ENCODE results near the gene KRTAP10-8. TPM values are rescaled to one million over a fixed set of nuclear protein-coding genes. Genes with fewer than 3 reads are reported as not detected.
A peak's percentile ranks its signal among the peaks of the same experiment; 100 is the strongest.

Gene KRTAP10-8
- total and polyA plus RNA-seq, 2 of the 4 experiments (the other 2 are of a cell fraction), result not detected

GRCh38 chr21:44648557-44649311 is 36.9 kb downstream of the KRTAP10-8 start:
- 64% methylated on average over 19 of the region's 33 CpGs; no CpG with 5 or more reads in 1 of the 2 experiments for WGBS, 2 experiments (ENCODE audit: extremely low coverage in 2 of 2, insufficient read length in 1 of 2)
- no peaks in the 10 kb centered on the region for H4K20me1 ChIP-seq (ENCODE audit: insufficient read depth, low read length)
- no peaks in the 10 kb centered on the region for H3K79me1 ChIP-seq (ENCODE audit: low read depth in 1 of 2, low read length in 2 of 2)
- H2AK5ac ChIP-seq (ENCODE audit: low read depth, low read length), result no peak overlapping the region
- H3K4ac ChIP-seq (ENCODE audit: low read depth, low read length), result no peak overlapping the region
- ChIA-PET POLR2A (ENCODE audit: unreplicated experiment) (no interaction called here), CTCF (no interaction called here)
- no peak overlapping the region for H2BK20ac ChIP-seq (ENCODE audit: low read depth, low read length)
- no peak overlapping the region for H3K23ac ChIP-seq (ENCODE audit: low read depth, low read length)
- H3K4me3 ChIP-seq (ENCODE audit: insufficient read depth, low read depth, low read length), result no peak overlapping the region
- no peak for DNase-seq
- H3K18ac ChIP-seq (ENCODE audit: low read depth, low read length), result no peak overlapping the region
- H3K9ac ChIP-seq (ENCODE audit: low read depth, low read length), result no peak overlapping the region
- no peak for ATAC-seq (ENCODE audit: low read depth)
- dilution Hi-C loops (cut with HindIII; ENCODE audit: low sequenced_read_pairs, unreplicated experiment) (no loop called here), in situ Hi-C loops (cut with MboI; ENCODE audit: low sequenced_read_pairs) (no loop called here), intact Hi-C loops (cut with micrococcal nuclease) (no loop called here)
- peak overlapping the region; percentile 14 for H2AFZ ChIP-seq (replicated peaks; ENCODE audit: low read length, poor library complexity)
- H3K56ac ChIP-seq (ENCODE audit: extremely low read depth, insufficient read depth, low read length), result no peak overlapping the region
- peaks cover 4% of the 10 kb centered on the region for H3K9me3 ChIP-seq (ENCODE audit: control insufficient read depth, insufficient read depth, low read length)
- TF ChIP-seq FOS (IDR thresholded peaks at IDR 0.05; ENCODE audit: low read depth, low read length) (no peak), MXI1 (IDR thresholded peaks at IDR 0.05; ENCODE audit: borderline replicate concordance, low read depth, low read length) (no peak), MAZ (IDR thresholded peaks at IDR 0.05; ENCODE audit: borderline replicate concordance, low read depth, low read length) (no peak)
- no peak overlapping the region for H4K5ac ChIP-seq (ENCODE audit: low read depth, low read length)
- no peaks in the 10 kb centered on the region for H3K9me1 ChIP-seq (ENCODE audit: insufficient read depth, low read length)
- H2BK15ac ChIP-seq (ENCODE audit: low read depth, low read length), result no peak overlapping the region
- no peak overlapping the region for H4K91ac ChIP-seq (ENCODE audit: insufficient read depth, low read depth, low read length)
- no peak overlapping the region for H3K27ac ChIP-seq (ENCODE audit: insufficient read depth, low read length)
- H3K4me1 ChIP-seq (ENCODE audit: control insufficient read depth, insufficient read depth, low read length), result no peaks in the 10 kb centered on the region
- no peak overlapping the region for H2BK5ac ChIP-seq (ENCODE audit: low read depth, low read length, poor library complexity, severe bottlenecking)
- H3K36me3 ChIP-seq (ENCODE audit: control insufficient read depth, insufficient read depth, low read length), result no peaks in the 10 kb centered on the region
- H3K14ac ChIP-seq (replicated peaks; ENCODE audit: low read depth, low read length), result no peak overlapping the region
- no peak overlapping the region for H4K8ac ChIP-seq (ENCODE audit: low read depth in 2 of 2, low read length in 2 of 2)
- no peak overlapping the region for H3K4me2 ChIP-seq (ENCODE audit: low read depth, low read length)
- H2AK9ac ChIP-seq (replicated peaks; ENCODE audit: low read depth, low read length, poor library complexity), result no peak overlapping the region
- H2BK120ac ChIP-seq (ENCODE audit: low read depth, low read length), result no peak overlapping the region
- H3K27me3 ChIP-seq (ENCODE audit: control insufficient read depth, insufficient read depth, low read length), result no peaks in the 10 kb centered on the region; the same call in 1 of the 2 replicates
- no TSS peak for BruUV-seq (replicated peaks)

Measured in IMR-90 (cell line).